GM19099 (cell line): Measurements from ENCODE around the gene CEACAM8.

Source experiments
- POLR2A ChIP-seq: IDR thresholded peaks from 3 replicates; pipeline ENCODE4 v1.6.1; 2011; ENCODE audit warnings: low read depth; ENCODE audit not compliant: insufficient read length; ENCODE audit errors: extremely low read depth

The CEACAM8 gene

GRCh38 chr19:42589792-42590191 is 4.9 kb downstream of the CEACAM8 start:
- no peak for TF ChIP-seq POLR2A

- no peak for TF ChIP-seq POLR2A
Measured at GRCh38 chr19:42584466-42584865, 10.3 kb downstream of the CEACAM8 start.

- no peak for TF ChIP-seq POLR2A
Measured at GRCh38 chr19:42577016-42577415, 17.7 kb downstream of the CEACAM8 start.

- TF ChIP-seq POLR2A = no peak
Measured at GRCh38 chr19:42576241-42576640, 18.5 kb downstream of the CEACAM8 start.

- TF ChIP-seq POLR2A = no peak
Measured at GRCh38 chr19:42573642-42574041, 21.1 kb downstream of the CEACAM8 start.

- no peak for TF ChIP-seq POLR2A
Measured at GRCh38 chr19:42571116-42571515, 23.6 kb downstream of the CEACAM8 start.

- no peak for TF ChIP-seq POLR2A
Measured at GRCh38 chr19:42569193-42569592, 25.5 kb downstream of the CEACAM8 start.

GRCh38 chr19:42568006-42568405 is 26.7 kb downstream of the CEACAM8 start:
- TF ChIP-seq POLR2A = no peak

- no peak for TF ChIP-seq POLR2A
Measured at GRCh38 chr19:42567567-42567966, 27.2 kb downstream of the CEACAM8 start.

GRCh38 chr19:42563352-42564210 is 31.1 kb downstream of the CEACAM8 start:
- no peak for TF ChIP-seq POLR2A

GRCh38 chr19:42561512-42561911 is 33.2 kb downstream of the CEACAM8 start:
- TF ChIP-seq POLR2A = no peak

GRCh38 chr19:42560731-42561130 is 34.0 kb downstream of the CEACAM8 start:
- TF ChIP-seq POLR2A = no peak

GRCh38 chr19:42558450-42559150 is 36.1 kb downstream of the CEACAM8 start:
- no peak for TF ChIP-seq POLR2A

- TF ChIP-seq POLR2A = no peak
Measured at GRCh38 chr19:42555801-42556200, 38.9 kb downstream of the CEACAM8 start.

GRCh38 chr19:42555317-42555716 is 39.4 kb downstream of the CEACAM8 start:
- TF ChIP-seq POLR2A = no peak

GRCh38 chr19:42554046-42554575 is 40.6 kb downstream of the CEACAM8 start:
- no peak for TF ChIP-seq POLR2A

- no peak for TF ChIP-seq POLR2A
Measured at GRCh38 chr19:42553292-42554045, 41.3 kb downstream of the CEACAM8 start.
